HG03520 (cell line): ENCODE measurements around the gene ZNF622.

Experiments used
- ATAC-seq: cut with Tn5 transposase; IDR thresholded peaks from one replicate; pipeline ENCODE4 v1.9.1; 2021; ENCODE audit warnings: mild to moderate bottlenecking, moderate library complexity; ENCODE audit not compliant: unreplicated experiment

ZNF622 gene

GRCh38 chr5:16465544-16466432 is at the start of gene ZNF622:
TSS of gene ZNF622 (minus strand) at chr5:16465800. CDS start at chr5:16465665, 135 bp downstream.
- ATAC-seq: peak; percentile 75

GRCh38 chr5:16510098-16510497 is 44.5 kb upstream of the ZNF622 start:
- ATAC-seq: no peak

DNA sequence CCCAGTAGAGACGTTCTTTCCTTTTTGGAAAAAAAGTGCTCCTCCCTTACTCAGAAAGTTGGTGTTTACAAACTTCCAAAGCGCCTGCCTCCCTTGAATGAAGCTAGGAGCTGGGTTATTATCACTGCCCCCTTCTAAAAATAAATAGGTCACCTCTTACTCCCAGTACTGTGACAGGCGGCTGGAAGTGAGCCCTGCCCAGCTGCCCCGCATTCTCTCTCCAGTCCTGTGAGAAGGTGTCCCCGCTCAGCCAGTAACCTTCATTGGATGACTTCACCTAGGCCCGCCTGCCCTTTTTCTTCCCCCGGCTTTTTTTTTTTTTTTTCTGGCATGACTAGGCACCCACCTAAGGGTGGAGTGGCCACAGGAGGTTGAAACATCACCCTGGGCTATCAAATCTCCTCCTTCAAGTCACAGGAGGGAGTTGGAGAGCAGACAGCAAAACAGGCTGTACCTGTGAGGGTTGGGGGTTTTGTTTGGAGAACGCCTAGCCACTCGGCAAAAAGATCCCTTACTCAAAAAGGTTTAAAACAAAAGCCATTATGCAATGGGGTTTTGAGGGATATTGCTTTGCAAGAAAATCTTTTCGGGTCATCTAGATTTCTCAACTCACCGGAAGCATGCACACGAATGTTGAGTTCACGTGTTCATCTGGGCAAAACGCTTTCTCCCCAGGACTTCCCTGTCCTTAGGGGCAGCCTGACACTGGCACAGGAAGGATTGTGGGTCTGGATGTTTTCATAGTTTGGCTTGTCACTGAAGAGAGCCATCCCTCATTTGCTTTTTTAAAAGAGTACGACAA is 43.3 kb upstream of the ZNF622 start:
- ATAC-seq: no peak

- no peak for ATAC-seq
Measured at GRCh38 chr5:16507716-16508115, 42.1 kb upstream of the ZNF622 start.

DNA sequence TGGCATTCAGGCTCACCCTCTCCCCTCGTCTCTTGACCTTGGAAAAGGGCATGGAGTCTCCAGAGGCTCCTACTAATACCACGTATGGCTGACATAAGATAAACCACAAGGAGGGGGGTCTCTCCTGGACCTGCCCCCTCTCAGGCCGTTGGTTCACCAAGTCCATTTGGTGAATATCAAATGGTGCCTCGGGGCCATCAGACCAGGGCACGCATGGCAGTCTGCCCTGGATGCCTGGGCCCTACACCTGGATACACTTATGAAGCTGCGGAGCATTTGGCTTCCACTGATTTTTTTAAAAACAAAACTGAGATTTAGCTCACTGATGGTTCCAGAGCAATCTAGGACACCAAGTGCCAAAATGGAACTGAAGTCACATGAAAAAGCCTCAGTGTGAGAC is 40.3 kb upstream of the ZNF622 start:
- no peak for ATAC-seq

GRCh38 chr5:16505140-16505891 is 39.7 kb upstream of the ZNF622 start:
- no peak for ATAC-seq

DNA sequence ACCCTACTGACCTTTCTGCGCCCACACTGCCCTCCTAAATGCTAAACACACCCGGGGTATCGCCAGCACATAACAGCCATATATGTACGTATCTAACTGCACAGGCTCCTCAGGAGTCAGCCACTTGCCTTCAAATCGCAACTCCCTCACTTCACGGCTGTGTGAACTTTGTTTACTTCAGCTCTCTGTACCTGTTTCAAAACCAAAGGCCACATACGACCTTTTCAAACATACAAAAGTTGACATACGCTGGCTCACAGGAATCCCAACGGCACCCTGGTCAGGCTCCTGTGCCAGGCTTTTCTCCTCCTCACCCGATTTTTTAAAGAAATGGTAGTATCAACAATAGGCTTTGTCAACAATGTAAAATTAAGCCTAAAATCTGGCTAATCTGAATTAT is 39.0 kb upstream of the ZNF622 start:
- ATAC-seq: no peak

DNA sequence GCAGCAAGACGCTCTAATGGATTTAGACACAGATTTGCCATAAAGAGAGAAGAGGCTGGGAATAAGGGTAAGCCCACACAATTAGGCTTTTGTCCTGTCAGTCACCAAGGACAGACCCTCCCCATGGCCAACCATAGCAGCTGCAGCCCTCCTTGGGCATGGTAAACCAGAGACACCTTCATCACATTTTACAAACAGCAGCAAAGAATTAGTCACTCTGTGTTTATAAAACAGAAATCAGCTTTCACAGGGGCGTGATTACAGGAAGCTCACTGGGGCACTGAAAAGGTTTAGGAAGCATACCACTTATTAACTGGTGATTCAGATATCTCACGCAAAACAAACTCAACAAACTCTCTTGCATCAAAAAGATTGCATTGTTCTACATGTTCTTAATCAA is 37.3 kb upstream of the ZNF622 start:
- no peak for ATAC-seq

DNA sequence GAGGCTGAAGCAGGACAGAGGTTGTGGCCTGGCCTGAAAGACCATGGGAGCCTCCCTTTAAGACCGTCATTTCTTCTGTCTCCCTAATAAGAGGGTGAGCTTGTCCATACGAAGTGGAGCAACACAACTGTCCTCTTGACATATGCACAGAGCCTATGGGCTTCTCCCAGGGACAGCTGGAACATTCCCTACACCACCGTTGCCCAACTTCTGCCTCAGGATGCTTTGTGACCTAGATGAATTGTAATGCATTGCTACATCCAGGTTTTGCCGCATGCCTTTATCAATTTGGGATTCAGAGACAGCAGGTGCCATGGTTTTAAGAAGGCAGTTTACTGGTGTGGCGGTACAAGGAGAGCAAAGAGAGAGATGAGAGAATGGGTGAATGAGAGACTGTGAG is 34.4 kb upstream of the ZNF622 start:
- no peak for ATAC-seq

GRCh38 chr5:16497546-16497945 is 31.9 kb upstream of the ZNF622 start:
- no peak for ATAC-seq

DNA sequence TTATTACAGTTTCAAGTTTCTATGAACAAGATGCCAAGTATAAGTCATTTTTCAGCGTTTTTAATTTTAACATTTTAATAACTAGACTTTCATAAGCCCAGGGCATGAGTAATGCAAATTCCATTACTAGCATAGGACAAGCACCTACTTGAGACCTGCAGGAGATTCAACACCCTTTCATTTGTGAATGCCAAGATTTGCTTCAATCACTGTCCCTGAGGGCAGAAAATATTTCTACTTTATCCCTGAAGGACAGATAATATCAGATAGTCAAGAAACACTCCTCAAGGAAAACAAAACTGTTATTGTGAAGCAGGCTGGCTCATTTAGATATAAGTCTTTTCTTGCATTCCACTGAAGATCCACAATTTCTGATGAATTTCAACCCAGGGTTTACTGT is 27.7 kb upstream of the ZNF622 start:
- ATAC-seq: no peak

DNA sequence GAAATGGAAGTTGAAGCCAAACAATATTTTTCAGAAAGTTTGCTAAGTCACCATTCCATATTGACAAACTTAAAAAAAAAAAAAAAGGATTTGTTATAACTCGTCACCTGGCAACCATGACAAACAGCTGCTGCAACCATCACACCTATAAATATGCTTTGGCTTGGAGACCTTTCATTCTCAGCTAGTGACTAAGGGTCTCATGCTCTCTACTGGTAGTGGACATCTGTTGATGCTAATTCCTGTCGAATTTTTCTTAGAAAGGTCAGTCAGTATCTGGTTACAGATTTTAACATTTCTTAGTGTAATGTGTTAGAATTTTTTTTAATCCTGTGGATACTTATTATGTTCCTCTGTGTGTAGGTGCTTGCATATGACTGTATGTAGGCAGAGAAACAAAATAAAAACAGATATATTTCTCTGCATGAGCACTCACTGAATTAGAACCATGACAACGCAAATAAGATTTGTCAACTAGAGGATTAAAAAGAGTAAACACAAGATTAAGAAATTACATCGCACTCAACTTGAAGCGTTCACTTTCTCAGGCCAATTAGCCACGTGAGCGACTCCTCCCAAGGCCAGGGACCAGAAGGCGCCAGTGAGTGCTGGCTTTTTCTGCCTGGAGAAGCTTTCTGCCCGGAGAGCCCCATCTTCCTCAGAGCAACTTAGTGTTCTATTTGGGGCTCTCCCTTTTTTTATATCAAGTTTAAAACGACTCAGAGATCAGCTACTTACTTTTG is 27.0 kb upstream of the ZNF622 start:
- no peak for ATAC-seq

GRCh38 chr5:16490911-16491310 is 25.3 kb upstream of the ZNF622 start:
- no peak for ATAC-seq

GRCh38 chr5:16489322-16489791 is 23.8 kb upstream of the ZNF622 start:
- peak; percentile 75 for ATAC-seq

GRCh38 chr5:16487456-16487855 is 21.9 kb upstream of the ZNF622 start:
- ATAC-seq: no peak

DNA sequence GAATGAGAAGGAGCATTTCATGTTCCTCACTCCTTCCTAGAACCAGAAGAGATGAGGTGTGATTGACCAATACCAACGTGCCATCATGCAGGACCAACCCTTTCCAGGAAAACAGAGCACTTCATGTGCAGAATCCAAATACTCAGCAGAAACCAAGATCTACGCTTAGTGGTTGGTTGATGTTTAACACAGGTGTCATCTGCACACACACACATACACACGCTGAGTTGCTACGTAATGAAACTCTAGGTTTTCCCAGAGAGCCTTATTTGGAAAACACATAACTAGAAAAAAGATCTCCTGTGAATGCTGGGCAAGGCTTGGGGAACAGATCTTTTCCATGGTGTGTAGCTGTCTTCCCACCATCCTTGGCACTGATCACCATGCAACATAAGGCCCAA is 21.1 kb upstream of the ZNF622 start:
- no peak for ATAC-seq

DNA sequence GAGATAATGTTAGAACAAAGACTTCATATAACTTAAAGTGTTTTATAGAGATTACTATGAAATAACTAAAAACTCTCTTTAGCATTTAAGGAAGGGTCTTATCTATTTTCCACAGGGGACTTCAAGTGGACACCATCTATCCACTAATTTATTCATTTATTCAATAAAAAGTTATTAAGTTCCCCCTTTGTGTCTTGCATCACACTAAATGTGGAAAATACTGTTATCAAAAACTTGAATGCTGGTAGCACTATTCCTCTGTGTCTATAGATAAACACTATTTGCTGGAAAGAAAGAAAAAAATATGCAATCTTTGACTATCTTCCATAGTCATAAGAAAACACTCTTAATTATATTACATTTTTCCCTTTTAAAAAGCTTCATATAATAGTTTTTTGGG is 20.1 kb upstream of the ZNF622 start:
- no peak for ATAC-seq

DNA sequence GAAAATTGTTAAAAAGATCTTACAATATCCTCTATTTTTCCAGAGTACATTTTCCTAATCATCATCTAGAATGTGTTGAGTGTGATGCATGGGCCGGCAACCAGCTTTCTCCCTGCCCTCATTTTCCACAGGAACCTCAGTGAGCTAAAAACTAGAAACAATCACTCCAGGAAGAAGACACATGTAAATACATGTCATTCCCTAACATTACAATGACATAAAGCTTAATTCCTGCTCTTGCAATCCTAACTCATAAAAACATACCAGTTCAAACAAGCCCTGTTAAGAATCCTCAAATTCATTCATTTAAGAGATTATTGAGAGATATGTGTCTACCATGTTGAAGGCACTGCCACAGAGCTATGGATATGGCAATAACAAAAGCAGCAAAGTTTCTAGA is 18.5 kb upstream of the ZNF622 start:
- ATAC-seq: no peak

GRCh38 chr5:16483361-16483760 is 17.8 kb upstream of the ZNF622 start:
- no peak for ATAC-seq

DNA sequence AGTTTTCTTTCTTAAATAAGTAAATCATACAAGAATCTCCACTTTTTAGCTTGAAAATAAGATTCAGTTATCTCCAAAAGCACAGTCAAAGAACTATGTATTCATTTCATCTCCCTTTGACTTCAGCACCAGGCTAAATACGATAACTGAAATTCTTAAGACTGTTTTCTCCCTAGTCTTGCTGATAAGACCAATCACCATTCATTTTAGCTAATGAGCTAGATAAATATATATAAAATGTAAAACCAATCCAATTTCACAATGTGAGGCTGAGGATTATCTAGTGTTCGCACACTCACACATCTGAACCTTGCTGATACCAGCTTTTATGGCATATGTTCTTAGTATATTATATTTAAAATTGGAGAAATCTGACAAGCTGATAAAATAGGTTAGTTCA is 17.3 kb upstream of the ZNF622 start:
- no peak for ATAC-seq
